Right ventricle myocardium inferior (tissue), 1 donor: ENCODE measurements around the gene PPFIA3. TPM values are rescaled to one million over a fixed set of nuclear protein-coding genes. Genes with fewer than 3 reads are reported as not detected.
"Not testable (repeated sequence)": the region's sequence is repeated elsewhere in the genome, so short reads cannot be mapped to it uniquely, and the experiment has no call there.

Source experiments
- ATAC-seq: fragments of 200-7000 bp; cut with Tn5 transposase; one replicate; pipeline ENCODE4 v1.9.1; 2020; ENCODE audit warnings: mild to moderate bottlenecking, moderate library complexity
- DNase-seq: peaks from one replicate; pipeline ENCODE4 v3.0.0; 2021; ENCODE audit errors: missing footprints
- intact Hi-C: fragments of 100-400 bp; cut with DNase I; formaldehyde crosslinking; loops from one replicate; pipeline ENCODE4 v1.11.0; 2022
- total RNA-seq: library from RNA; stranded (reverse); fragmentation: NEBNext Ultra II Directional; extraction: Animal tissue kit (Norgen Biotek cat#: 25700); gene quantifications from one replicate; pipeline ENCODE4 v1.2.1, GENCODE V29; 2021
- donor health status: DM: no; HTN: yes; CAD: no; lungs with severe emphysema.

The PPFIA3 gene
- total RNA-seq, 1 donor from 2014 or later, result 4.1 TPM

DNA sequence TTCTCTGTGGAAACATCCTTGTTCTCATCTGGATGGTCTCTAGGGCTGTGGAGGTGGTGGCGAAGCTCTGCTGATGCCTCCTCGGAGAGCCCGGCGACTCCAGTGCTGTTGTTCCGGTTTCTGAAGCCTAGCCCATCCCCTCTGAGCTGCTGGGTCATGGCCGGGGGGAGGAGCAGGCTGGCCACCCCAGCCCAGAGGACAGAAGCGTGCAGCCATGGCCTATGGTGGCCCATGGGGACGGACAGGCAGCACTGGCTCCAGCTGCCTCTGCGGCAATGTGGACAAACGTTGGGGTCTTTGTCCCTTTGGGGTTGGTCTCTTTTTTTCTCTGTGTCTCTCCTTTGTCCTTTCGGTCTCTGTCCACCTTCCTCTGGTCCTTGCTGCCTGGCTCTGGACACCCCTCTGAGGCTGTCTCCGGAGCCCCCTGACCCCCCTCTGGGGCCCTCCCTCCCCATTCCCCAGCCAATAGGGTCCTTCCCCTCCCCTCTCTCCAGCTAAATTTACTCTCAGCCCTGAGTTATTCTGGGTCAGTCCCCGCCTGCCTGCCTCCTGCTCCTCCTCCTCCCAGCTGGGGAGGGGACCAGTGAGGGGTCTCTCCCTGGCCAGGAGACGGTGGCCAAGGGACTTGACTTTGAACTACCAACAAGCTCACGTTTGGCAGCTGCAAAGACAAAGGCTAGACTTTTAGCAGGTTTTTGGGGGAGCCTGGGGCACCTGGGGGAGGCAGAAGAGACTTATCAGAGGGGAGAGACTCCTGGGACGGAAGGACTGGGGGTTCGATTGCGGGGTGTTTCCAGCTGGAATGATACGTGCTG lies 35.9 kb downstream of the PPFIA3 start, which contains the start of gene HRC:
Gene HRC (minus strand): TSS at position 392 of the 815 bp plus-strand sequence. CDS start 159 bp downstream, at position 233.
- ATAC-seq, result peak; percentile 70
- intact Hi-C loops, result no loop called here

DNA sequence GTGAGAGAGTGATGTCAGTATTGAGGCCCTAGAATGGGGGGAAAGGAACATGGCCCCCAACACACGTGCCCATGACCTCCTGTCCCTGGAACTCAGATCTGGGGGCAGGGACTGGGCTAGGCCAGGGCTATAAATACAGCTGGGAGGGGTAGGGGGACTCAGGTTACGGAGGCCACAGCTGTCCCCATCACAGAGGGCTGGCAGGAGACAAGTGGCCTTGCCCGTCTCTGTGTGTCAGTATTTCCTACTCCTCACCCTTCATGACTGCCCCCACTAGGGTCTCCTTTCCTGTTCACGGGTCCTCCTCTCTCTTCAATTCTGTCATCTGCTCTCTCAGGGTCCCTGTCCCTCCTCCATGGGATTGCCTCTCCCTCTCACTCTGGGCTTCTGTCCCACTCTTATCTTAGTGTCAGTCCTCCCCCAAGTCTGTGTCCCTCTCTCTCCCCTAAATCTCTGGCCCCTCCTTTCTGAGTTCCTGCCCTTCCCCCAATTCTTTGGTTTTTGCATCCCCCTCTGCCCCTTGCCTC lies 36.5 kb downstream of the PPFIA3 start:
- DNase-seq, result peak; percentile 75
- peak; percentile 67 for ATAC-seq

More for the DNA sequence above, 35.9 kb downstream of the PPFIA3 start, which contains the start of gene HRC:
- DNase-seq, result peak; percentile 83

DNA sequence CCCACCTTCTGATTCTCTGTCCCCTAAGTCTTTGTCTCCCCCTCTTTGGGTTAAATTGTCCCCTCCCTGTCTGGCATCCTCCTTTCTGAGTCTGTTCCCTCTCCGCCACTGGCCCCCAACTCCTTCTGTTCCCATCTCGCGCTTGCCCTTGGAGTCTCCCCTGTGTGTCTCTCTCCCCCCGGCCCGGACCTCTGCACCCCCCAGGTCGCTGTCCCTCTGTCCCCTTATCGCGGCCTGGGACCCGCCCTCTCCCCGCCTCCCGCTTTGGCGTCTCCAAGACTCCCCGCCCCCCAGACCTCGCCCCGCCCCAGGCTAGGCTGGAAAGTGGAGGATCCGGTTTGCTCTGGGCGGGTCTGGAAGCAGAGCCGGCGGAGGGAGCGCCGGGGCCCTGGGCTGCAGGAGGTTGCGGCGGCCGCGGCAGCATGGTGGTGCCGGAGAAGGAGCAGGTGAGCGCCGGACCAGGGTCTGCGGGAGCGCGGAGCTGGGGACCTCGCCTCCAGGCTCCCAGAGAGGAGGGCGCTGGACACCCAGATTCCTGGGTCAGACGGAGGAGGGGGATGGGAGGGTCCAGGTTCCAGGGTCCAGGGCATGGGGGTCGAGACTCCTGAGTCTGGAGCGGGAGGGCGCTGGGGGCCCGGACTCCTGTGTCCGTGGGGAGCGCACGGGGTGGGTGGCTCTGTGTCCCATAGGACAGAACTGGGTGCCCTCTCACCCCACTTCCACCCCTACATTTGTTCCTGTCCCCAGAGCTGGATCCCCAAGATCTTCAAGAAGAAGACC lies 38.3 kb downstream of the PPFIA3 start, which contains the start of gene TRPM4:
Gene TRPM4 (plus strand): TSS at position 348 of the 780 bp plus-strand sequence. CDS start 75 bp downstream, at position 423.
- intact Hi-C loops, result no loop called here
- peak; percentile 86 for ATAC-seq
- peak; percentile 96 for DNase-seq

More for the DNA sequence above, 36.5 kb downstream of the PPFIA3 start:
- intact Hi-C loops, result no loop called here

DNA sequence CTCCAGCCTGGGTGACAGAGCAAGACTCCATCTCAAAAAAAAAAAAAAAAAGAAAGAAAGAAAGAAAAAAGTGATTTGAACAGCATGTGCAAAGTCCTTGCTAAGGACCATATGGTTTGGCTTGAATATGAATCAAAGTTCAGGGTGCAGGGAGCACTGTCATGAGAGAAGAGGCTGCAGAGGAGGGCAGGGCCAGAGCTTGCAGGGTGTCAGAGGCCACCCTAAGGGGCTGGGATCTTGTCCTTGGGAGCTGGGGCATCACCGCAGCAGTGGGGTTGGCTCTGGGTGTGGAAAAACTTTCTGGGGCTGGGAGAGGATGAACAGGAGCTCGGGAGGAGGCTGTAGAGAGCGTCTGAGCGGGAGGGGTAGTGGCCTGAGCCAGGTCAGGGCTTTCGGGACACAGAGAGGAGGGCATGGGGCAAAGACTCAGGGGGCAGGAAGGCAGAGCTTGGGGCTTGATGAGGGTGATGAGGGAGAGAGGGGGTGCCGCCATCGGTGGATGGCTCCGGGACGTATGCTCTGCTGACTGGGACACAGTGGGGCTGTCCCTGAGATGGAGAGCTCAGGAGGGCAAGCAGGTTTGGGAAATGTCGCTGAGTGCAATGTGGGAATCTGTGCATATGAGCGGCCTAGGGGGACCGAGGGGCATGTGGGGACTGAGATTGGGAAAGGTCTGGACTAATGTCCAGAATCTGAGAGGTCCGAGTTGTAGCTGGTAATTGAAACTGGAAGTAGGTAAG lies 41.3 kb downstream of the PPFIA3 start:
- ATAC-seq, result no peak
- intact Hi-C loops, result no loop called here
- no peak for DNase-seq

DNA sequence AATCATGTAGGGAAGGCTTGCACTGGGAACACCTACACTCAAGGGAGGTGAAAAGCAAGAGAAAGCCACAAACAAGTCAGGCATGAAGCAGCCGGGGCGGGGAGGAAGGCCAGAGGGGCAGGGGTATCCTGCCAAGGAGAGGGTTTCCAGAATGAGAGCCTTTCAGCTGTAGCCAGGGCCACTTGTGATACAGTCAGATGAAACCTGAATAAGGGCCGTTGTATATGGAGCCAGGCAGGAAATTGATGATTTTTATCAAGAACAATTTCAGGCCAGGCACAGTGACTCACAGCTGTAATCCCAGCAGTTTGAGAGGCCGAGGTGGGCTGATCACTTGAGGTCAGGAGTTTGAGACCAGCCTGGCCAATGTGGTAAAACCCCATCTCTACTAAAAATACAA lies 42.6 kb downstream of the PPFIA3 start:
- ATAC-seq (no peak), DNase-seq (no peak)
- intact Hi-C loops, result no loop called here

DNA sequence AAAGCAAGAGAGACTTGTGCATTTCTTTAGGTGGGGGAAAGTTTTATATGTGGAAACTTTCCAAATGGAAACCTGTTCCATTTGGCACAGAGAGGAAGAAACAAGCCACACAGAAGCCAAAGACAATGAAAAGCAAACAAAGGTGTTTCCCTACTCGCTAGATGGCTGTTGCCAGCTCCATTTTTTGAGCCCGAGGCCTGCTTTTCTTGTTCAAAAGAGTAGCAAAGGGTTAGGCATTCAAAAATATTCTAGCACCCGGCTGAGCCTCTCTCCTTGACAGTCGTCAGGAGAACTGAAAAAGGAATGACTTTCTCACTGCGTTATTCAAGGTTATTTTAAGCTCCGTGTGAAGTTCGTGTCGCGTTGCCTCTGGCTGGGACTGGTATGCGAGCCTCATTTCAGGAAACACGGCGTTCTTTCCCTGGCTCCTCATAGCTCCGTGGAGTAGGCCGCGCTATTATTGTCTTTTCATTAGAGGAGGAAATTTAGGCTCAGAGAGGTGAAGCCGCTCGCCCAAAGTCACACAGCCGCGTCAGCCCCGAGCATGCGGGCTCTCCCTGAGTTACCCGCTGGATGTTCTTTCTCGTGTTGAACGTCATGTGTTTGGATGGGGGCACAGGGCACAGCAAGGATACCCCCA lies 45.9 kb downstream of the PPFIA3 start:
- DNase-seq (peak; percentile 66), ATAC-seq (peak; percentile 89)
- intact Hi-C loops, result no loop called here

DNA sequence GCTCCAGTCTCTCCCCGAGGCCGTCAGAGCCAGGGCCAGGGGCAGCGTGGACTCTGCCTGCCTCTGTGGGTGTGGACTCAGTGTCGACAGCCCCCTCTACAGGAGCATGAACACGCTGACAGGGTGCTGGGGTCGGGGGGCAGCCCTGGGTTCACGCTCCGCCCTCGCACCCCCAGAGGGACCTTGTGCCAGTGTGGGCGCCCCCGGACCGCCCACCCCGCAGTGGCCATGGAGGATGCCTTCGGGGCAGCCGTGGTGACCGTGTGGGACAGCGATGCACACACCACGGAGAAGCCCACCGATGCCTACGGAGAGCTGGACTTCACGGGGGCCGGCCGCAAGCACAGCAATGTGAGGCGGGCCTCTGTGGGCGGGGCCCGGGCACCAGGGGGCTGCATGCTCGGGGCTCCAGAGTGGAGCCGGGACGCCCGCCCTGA lies 46.5 kb downstream of the PPFIA3 start:
- peak; percentile 55 for DNase-seq
- intact Hi-C loops, result no loop called here
- ATAC-seq, result peak; percentile 33

DNA sequence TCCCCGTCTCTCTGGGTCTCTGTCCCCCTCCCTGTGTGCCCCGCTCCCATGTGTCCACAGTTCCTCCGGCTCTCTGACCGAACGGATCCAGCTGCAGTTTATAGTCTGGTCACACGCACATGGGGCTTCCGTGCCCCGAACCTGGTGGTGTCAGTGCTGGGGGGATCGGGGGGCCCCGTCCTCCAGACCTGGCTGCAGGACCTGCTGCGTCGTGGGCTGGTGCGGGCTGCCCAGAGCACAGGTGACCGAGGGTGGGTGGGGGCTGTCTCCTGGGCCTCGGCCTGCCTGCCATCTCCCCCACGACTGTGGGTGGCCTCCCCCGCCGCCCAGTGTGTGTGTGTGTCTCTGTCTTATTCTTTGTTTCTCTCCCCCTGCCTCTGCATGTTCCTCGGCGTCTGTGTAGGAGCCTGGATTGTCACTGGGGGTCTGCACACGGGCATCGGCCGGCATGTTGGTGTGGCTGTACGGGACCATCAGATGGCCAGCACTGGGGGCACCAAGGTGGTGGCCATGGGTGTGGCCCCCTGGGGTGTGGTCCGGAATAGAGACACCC lies 48.6 kb downstream of the PPFIA3 start:
- intact Hi-C loops, result no loop called here
- ATAC-seq (no peak), DNase-seq (no peak)

DNA sequence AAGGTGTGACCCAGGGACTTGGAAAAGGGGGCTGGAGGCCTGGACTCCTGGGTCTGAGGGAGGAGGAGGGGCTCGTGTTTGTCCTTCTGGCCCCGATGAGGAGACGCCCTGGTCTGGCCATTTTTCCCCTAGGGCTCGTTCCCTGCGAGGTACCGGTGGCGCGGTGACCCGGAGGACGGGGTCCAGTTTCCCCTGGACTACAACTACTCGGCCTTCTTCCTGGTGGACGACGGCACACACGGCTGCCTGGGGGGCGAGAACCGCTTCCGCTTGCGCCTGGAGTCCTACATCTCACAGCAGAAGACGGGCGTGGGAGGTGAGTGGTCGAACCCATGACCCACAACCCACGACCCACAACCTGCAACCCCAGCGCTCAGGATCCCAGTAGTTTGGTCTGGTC lies 49.1 kb downstream of the PPFIA3 start:
- intact Hi-C loops, result no loop called here
- ATAC-seq (no peak), DNase-seq (peak; percentile 64)

DNA sequence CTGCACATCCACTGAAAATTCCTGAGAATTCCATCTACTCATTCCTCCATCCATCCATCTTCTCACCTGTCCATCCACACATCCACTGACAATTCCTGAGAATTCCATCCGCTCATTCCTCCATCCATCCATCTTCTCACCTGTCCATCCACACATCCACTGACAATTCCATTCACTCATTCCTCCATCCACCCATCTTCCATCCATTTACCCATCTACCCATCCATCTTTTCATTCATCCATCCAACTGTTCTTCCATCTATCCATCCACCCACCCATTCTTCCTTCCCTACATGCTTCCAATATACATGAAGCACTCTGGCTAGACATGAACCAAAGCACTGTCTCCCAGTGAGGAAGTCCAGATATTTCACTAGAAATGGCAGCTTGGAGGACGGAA lies 53.9 kb downstream of the PPFIA3 start:
- intact Hi-C loops, result no loop called here
- ATAC-seq (no peak), DNase-seq (no peak)

DNA sequence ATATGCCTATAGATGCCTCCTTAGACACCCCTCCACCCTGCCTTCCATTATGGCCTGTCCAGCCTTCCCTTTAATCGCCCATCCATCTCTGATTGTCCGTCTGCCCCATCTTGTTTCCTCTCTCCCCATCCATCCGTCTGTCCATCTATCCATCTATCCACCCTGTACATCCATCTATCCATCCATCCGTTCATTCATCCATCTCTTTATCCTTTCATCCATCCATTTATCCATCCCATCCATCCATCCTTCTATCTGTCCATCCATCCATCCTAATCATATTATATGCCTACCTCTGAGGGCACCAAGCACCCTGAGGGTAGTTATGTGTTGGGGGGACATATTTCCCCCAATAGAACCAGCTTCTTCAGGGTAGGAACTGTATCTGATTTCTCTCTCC lies 61.3 kb downstream of the PPFIA3 start:
- DNase-seq, result no peak
- no peak for ATAC-seq
- intact Hi-C loops, result no loop called here

DNA sequence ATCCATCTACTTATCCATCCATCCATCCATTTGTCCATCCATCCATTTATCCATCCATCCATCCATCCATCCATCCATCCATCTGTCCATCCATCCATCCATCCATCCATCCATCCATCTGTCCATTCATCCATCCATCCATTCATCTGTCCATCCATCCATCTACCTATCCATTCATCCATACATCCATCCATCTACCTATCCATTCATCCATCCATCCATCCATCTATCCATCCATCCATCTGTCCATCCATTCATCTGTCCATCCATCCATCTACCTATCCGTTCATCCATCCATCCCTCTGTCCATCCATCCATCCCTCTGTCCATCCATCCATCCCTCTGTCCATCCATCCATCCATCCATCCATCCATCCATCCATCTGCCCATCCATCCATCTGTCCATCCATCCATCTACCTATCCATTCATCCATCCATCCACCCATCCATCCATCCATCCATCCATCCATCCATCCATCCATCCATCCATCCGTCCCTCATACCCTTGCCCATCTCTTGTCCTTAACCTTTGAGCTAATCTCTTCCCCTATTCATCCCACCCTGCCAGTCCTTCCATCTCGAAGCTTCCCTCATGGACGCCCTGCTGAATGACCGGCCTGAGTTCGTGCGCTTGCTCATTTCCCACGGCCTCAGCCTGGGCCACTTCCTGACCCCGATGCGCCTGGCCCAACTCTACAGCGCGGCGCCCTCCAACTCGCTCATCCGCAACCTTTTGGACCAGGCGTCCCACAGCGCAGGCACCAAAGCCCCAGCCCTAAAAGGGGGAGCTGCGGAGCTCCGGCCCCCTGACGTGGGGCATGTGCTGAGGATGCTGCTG lies 62.9 kb downstream of the PPFIA3 start:
- DNase-seq, ATAC-seq, intact Hi-C loops: not testable (repeated sequence)

DNA sequence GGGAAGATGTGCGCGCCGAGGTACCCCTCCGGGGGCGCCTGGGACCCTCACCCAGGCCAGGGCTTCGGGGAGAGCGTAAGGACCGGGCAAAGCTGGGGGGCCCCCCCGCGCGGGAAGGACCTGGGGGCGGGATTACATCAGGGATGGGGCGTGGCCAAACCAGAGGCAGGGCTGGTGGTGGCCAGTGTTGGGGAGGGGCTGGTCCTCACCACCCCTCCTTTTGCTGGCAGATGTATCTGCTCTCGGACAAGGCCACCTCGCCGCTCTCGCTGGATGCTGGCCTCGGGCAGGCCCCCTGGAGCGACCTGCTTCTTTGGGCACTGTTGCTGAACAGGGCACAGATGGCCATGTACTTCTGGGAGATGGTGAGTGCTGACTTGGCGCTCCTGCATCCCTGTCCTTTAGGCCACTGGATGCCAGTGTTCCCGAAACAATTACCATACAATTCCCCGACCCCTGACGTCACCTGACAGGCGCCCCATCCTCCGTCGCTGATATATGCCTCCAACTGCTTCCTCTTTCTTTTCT lies 63.6 kb downstream of the PPFIA3 start:
- intact Hi-C loops, result no loop called here
- no peak for DNase-seq
- ATAC-seq, result no peak

DNA sequence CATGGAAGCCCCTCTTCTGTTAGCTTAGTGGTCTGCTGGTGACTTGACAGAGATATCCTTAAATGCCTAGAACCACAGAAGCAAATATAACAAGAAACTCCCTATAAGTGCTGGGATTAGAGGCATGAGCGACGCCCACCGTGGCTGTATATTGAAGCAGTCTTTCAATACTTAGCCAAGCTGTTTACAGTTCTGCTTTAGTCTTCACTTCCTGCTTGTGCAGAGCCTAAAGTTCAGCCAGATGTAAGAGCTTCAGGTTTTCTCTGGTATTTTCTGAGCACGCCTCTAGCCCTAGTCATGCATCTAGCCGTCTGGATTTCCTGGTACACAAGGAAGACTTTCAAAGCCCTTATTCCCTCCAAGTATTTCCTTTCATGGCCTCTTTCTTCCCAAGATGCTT lies 66.8 kb downstream of the PPFIA3 start:
- intact Hi-C loops, result no loop called here
- DNase-seq (no peak), ATAC-seq (no peak)

DNA sequence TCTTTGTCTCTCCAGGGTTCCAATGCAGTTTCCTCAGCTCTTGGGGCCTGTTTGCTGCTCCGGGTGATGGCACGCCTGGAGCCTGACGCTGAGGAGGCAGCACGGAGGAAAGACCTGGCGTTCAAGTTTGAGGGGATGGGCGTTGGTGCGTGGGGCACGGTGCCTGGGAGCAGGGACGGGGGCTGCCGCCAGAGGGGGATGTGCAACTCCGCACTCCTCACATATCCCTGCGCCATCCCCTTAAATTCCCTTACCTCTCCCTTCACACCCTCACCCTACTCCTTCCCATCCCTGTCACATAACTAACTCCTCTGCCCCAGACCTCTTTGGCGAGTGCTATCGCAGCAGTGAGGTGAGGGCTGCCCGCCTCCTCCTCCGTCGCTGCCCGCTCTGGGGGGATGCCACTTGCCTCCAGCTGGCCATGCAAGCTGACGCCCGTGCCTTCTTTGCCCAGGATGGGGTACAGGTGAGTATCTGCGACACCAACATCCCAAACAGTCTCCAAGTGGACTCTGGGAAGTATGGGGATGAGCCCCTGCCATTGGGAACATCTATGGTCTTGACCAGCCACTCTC lies 69.4 kb downstream of the PPFIA3 start:
- intact Hi-C loops, result no loop called here
- no peak for ATAC-seq
- DNase-seq, result no peak

DNA sequence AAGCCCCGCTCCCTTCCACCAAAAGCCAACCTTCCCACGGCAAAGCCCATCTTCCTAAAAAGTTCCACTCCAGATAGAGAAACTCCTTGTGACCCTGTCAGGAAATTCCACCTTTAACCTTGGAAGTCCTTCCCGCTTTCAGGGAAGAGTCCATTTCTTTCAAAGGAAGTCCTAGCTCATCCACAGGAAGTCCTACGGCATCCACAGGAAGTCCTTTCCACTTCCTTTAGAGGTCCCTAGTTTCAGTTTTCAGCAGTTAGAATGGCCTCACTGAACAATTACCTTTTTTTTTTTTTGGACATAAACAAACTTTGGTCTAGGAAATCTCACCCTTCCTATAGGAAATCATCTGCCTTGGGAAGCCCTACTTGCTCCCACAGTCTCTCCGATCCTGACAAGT lies 69.9 kb downstream of the PPFIA3 start:
- DNase-seq, result no peak
- ATAC-seq, result no peak
- intact Hi-C loops, result no loop called here

DNA sequence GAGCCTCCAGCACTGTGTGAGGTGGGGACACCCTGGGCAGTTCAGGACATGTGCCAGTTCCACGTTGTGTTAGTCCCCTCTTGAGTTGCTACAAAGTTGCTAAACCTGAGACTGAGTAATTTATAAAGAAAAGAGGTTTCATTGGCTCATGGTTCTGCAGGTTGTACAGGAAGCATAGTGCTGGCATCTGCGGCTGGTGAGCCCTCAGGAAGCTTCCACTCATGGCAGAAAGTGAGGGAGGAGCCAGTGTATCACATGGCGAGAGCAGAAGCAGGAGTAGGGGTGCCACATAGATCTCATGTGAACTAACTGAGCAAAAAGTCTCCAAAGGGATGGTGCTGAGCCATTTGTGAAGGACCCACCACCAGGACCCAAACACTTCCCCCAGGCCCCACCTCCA lies 71.4 kb downstream of the PPFIA3 start:
- DNase-seq, result no peak
- ATAC-seq, result no peak
- intact Hi-C loops, result no loop called here
